Erythroblast (primary cell): Measurements from ENCODE around the gene NFE2L1.

Experiments
- GATA1 ChIP-seq: IDR thresholded peaks from 2 replicates; pipeline ENCODE4 v1.6.1; 2011; ENCODE audit warnings: low read depth, mild to moderate bottlenecking, control low read depth, low read length, moderate library complexity
- POLR2A ChIP-seq: IDR thresholded peaks from 2 replicates; pipeline ENCODE4 v1.6.1; 2011; ENCODE audit warnings: mild to moderate bottlenecking, low read length

GRCh38 chr17:48106802-48107136 lies 58.6 kb downstream of the NFE2L1 start:
- TF ChIP-seq POLR2A (no peak), GATA1 (no peak)
